Effector memory CD4-positive, alpha-beta T cell (primary cell): ENCODE data around the gene HEPHL1.
"Not testable (repeated sequence)": the region's sequence is repeated elsewhere in the genome, so short reads cannot be mapped to it uniquely, and the experiment has no call there.

ENCODE experiments used
- DNase-seq, 3 donors: peaks; one replicate each; pipeline ENCODE4 v3.0.0-alpha.2; 2020
- H3K27ac ChIP-seq: 2 replicates; pipeline ENCODE4 v1.7.0; 2013; ENCODE audit warnings: mild to moderate bottlenecking, low read length, moderate library complexity; ENCODE audit not compliant: insufficient read depth, poor library complexity, severe bottlenecking
- H3K27me3 ChIP-seq: replicated peaks from 2 replicates; pipeline ENCODE4 v1.7.0; 2013; ENCODE audit warnings: mild to moderate bottlenecking, low read length; ENCODE audit not compliant: insufficient read depth, control insufficient read depth, poor library complexity, severe bottlenecking
- H3K36me3 ChIP-seq: 2 replicates; pipeline ENCODE4 v1.7.0; 2013; ENCODE audit warnings: mild to moderate bottlenecking, low read length, moderate library complexity; ENCODE audit not compliant: control insufficient read depth, insufficient read depth
- H3K4me1 ChIP-seq: 2 replicates; pipeline ENCODE4 v1.7.0; 2013; ENCODE audit warnings: low read length, mild to moderate bottlenecking; ENCODE audit not compliant: control insufficient read depth, insufficient read depth, poor library complexity, severe bottlenecking
- H3K4me3 ChIP-seq: 2 replicates; pipeline ENCODE4 v1.7.0; 2013; ENCODE audit warnings: low read length, low read depth, mild to moderate bottlenecking; ENCODE audit not compliant: insufficient read depth, poor library complexity, severe bottlenecking
- H3K9me3 ChIP-seq: 2 replicates; pipeline ENCODE4 v1.7.0; 2013; ENCODE audit warnings: mild to moderate bottlenecking, low read length, moderate library complexity; ENCODE audit not compliant: control insufficient read depth
- total RNA-seq, 3 donors: gene quantifications; one replicate each; lab custom pipeline; 2026; lab: John Stamatoyannopoulos, UW

Gene HEPHL1, protein sequence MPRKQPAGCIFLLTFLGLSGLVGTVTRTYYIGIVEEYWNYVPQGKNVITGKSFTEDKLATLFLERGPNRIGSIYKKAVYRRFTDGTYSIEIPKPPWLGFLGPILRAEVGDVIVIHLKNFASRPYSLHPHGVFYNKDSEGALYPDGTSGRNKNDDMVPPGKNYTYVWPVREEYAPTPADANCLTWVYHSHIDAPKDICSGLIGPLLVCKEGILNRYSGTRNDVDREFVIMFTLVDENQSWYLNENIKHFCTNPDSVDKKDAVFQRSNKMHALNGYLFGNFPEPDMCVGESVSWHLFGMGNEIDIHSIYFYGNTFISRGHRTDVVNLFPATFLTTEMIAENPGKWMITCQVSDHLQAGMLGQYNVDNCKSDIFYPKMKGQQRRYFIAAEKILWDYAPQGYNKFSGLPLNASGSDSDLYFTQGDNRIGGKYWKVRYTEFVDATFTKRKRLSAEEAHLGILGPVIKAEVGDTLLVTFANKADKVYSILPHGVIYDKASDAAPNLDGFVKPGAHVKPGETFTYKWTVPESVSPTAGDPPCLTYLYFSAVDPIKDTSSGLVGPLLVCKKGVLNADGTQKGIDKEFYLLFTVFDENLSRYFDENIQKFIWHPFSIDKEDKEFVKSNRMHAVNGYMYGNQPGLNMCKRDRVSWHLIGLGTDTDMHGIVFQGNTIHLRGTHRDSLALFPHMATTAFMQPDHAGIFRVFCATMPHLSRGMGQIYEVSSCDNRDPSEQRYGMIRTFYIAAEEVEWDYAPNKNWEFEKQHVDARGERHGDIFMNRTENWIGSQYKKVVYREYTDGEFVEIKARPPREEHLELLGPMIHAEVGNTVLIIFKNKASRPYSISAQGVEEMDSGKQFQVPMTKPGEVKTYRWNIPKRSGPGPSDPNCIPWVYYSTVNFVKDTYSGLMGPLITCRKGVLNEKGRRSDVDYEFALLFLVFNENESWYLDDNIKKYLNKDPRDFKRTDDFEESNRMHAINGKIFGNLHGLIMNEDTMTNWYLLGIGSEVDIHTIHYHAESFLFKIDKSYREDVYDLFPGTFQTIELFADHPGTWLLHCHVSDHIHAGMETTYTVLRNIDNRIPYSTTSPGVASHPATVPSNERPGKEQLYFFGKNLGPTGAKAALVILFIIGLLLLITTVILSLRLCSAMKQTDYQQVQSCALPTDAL
- total RNA-seq = 0 to 0.19 (median 0) reads per million in 3 donors

DNA sequence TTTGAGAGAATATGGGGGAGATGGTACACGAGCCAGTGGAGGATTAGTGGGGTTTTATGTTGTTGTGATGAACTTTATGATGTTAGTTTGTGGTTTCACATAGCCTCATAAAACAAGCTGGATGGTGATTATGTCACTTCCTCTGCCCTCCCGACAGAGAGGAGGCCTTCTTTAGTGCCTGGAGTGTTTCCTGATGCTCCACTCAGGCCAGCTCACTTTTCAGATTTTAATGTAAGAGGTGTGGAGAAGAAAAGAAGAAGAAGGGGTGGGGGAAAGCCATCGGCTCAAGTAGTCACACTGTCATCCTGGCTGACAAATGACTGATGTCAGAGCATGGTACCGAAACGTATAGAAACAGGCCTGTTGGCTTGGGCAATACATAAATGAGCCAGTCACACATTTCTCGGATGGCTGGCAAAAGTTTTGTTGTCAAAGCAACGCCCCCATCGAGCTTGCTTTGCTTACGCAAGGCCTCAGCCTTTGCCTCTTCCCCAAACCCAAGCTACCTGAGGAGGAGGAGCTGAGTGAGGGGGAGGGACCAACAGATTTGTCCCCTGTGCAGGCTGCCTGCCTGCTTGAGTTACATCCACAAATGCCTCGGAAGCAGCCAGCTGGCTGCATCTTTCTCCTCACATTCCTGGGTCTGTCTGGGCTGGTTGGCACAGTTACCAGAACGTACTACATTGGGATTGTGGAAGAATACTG is at the start of gene HEPHL1:
Gene HEPHL1, plus strand, starts transcription at position 578 of the 705 bp plus-strand sequence. Its CDS starts 15 bp downstream, at position 593.
- DNase-seq = no peak
- H3K4me3 ChIP-seq = no peak within 1 kb of the TSS
- H3K36me3 ChIP-seq = no peaks in the 10 kb centered on the region
- H3K4me1 ChIP-seq = no peaks in the 10 kb centered on the region
- no peak within 1 kb of the TSS for H3K27ac ChIP-seq
- H3K27me3 ChIP-seq = no peaks in the 10 kb centered on the region
- no peaks in the 10 kb centered on the region for H3K9me3 ChIP-seq

DNA sequence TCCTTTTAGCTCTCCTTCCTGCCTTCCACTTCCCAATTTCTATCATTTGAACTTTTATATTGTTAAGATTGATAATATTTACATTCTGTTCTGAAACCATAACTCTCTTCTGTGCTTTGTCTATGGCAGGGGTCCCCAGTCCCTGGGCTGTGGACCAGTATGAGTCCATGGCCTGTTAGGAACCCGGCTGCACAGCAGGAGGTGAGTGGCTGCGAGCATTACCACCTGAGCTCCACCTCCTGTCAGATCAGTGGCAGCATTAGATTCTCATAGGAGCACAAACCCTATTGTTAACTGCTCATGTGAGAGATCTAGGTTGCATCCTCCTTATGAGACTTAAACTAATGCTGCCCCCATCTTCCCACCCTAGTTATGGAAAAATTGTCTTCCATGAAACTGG is 48.4 kb upstream of the HEPHL1 start:
- Histone ChIP-seq H3K4me1 (no peaks in the 10 kb centered on the region), H3K27me3 (no peaks in the 10 kb centered on the region), H3K36me3 (no peaks in the 10 kb centered on the region), H3K4me3 (no peak overlapping the region), H3K27ac (no peak overlapping the region), H3K9me3 (no peaks in the 10 kb centered on the region)
- DNase-seq = no peak

DNA sequence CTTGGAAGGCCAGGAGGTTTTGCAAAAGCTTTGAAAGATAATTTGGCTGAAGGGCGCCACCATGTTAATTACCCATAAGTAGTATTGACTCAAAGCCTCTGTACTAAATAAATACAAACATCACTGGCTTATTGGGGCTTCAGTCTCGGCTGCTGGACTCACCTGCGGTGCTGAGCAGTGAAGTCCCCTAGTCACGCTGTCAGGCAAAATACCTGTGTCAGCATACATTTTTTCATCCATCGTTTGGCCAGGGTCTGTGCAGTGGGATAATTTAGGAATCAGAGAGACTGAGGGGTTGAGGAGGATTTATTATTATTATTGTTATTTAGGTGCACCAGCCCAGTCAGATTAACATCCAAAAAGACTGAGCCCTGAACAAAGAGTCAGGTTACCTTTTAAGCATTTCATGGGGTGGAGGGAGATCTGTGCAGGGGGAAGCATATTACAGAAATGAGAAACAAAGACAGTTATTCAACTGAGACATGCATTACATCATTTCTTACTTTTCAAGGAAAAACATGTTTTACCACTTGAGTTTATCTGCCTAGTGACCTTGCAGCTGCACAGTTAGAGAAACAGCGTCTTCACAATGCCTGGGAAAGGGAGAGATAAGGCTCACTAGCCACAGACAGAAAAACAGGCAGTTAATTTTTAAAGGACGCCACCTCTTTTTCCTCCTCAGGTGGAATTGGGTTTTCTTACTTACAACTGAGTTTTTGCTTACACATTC is 47.7 kb upstream of the HEPHL1 start:
- not testable (repeated sequence) for H3K27ac ChIP-seq, H3K4me1 ChIP-seq, H3K36me3 ChIP-seq, DNase-seq, H3K27me3 ChIP-seq, H3K4me3 ChIP-seq, H3K9me3 ChIP-seq

DNA sequence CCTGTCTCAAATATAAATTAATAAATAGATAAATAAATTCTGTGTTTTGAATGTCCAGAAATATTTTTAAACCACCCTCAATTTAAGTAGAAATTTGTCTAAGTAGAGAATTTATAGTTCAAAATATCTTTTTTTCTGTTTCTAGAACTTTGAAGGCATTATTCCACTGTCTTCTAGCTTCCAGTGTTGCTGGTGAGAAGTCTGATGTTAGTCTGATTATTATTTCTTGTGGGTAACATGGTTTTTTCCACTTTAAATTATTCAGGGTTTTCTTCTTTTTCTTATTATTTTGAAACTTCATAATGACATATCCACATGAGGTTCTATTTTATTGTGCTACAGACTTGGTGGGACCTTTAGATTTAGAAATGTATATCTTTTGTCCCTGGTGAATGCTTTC is 46.4 kb upstream of the HEPHL1 start:
- no peak overlapping the region for H3K4me3 ChIP-seq
- DNase-seq = no peak

DNA sequence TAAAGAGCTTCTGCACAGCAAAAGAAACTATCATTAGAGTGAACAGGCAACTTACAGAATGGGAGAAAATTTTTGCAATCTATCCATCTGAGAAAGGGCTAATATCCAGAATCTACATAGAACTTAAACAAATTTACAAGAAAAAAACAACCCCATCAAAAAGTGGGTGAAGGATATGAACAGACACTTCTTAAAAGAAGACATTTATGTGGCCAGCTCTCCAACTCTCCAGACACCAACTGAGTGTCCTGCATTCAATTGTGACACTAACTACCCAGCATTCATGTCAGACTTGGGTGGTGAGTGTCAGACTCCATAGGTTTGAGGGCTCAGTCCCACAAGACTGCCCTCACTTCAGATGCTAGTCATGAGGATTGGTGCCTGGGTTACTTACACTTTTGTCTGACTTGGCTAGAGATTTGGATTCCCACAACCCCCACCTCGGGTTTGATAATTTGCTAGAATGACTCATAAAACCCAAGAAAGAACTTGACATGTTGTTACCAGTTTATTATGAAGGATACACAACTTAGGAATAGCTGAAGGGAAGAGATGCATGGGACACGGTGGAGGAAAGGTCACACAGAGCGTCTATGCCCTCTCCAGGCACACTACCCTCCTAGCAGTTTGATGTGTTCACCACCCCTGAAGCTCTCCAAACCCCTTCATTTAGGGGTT is 44.4 kb upstream of the HEPHL1 start:
- H3K36me3 ChIP-seq, H3K4me1 ChIP-seq, H3K27ac ChIP-seq, H3K4me3 ChIP-seq, H3K27me3 ChIP-seq, H3K9me3 ChIP-seq, DNase-seq: not testable (repeated sequence)

More for the DNA sequence above, 46.4 kb upstream of the HEPHL1 start:
- Histone ChIP-seq H3K27me3 (no peaks in the 10 kb centered on the region), H3K36me3 (no peaks in the 10 kb centered on the region), H3K27ac (no peak overlapping the region), H3K4me1 (no peaks in the 10 kb centered on the region), H3K9me3 (no peaks in the 10 kb centered on the region)

DNA sequence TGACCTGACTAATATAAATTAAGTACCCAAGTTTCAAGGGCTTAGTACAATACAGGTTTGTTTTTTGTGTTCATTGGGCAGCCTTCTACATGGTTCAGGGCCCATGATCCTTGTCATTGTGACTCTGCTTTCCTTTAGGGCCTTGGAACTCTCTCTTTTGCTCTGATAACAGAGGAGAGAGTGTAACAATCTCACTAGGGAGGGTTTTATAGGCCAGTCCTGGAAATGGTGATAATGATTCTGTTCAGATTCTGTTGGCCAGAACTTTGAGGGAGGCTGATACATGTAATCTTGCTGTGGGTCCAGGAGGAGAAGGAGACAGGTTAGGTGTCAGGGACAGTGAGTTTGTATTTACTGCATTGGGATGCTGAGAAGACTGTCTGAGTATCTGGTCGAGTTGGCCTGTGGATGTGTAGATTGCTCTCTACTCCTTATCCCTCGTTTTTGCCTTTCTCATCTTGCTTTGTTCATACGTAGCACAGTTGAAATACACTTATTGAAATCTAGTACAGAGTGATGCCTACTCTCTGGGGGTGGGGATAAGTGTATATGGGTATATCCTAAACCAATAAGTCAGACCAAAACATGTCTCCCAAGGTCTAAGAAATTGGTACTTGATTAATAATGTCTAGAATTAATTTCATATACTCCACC is 37.5 kb upstream of the HEPHL1 start:
- no peaks in the 10 kb centered on the region for H3K4me1 ChIP-seq
- H3K36me3 ChIP-seq = no peaks in the 10 kb centered on the region
- no peak for DNase-seq
- no peak overlapping the region for H3K4me3 ChIP-seq
- H3K27ac ChIP-seq = no peak overlapping the region
- no peaks in the 10 kb centered on the region for H3K9me3 ChIP-seq
- H3K27me3 ChIP-seq = no peaks in the 10 kb centered on the region

DNA sequence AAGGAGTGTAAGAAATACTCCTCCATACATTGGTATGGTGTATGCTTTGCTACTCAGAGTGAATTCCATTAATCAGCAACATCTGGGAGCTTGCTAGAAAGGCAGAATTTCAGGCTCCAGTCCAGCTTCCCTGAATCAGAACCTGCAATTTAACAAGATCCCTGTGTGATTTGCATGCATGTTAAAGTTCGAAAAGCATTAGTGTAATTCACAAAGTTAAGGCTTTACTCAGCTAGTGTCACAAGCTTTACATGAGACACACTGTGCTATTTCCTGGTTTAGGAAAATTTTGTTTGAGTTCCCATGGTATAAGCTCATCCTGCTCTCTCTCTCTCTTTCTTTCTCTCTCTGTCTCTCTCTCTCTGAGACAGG is 37.0 kb upstream of the HEPHL1 start:
- Histone ChIP-seq H3K27me3 (no peaks in the 10 kb centered on the region), H3K4me1 (no peaks in the 10 kb centered on the region), H3K9me3 (no peaks in the 10 kb centered on the region), H3K27ac (no peak overlapping the region), H3K4me3 (no peak overlapping the region), H3K36me3 (no peaks in the 10 kb centered on the region)
- DNase-seq = no peak

DNA sequence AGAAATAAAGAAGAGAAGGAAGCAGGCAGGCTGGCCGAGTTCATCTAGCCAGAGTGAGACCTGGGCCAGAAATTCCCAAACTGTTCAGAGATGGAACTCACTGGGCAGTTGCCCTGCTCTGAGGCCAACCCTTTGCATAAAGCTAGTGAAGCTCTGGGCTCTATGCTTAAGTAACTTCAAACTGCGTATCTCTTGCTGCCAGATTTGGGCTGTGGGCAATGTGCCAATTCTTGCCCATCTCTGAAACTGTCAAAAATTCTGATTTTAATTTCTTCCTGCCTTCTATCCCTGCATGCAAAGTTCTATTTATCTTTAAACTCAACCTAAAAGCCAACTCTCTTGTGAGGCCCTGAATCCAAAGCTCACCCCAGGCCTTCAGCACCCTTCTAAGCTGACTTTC is 36.2 kb upstream of the HEPHL1 start:
- DNase-seq = no peak
- no peaks in the 10 kb centered on the region for H3K4me1 ChIP-seq
- H3K9me3 ChIP-seq = no peaks in the 10 kb centered on the region

More for the DNA sequence above, 36.2 kb upstream of the HEPHL1 start:
- Histone ChIP-seq H3K36me3 (no peaks in the 10 kb centered on the region), H3K4me3 (no peak overlapping the region), H3K27ac (no peak overlapping the region), H3K27me3 (no peaks in the 10 kb centered on the region)
